Left lung (tissue), 10 donors: Measurements from ENCODE around the gene SAAL1. TPM values are rescaled to one million over a fixed set of nuclear protein-coding genes. Genes with fewer than 3 reads are reported as not detected.

ENCODE experiments used
- ATAC-seq: fragments of 200-7000 bp; cut with Tn5 transposase; one replicate; pipeline ENCODE4 v1.9.1; 2020; ENCODE audit warnings: moderate library complexity
- DNase-seq, 4 donors: peaks; one replicate each; pipeline ENCODE4 v3.0.0-alpha.2; 2013 to 2020
- H3K27ac ChIP-seq, 2 donors: fragments of 200-600 bp; sonication (generic) in 1 of 2; one replicate each; pipeline versions ENCODE4 v1.5.0 to v1.8.0; 2020 to 2021
- H3K27me3 ChIP-seq, 2 donors: fragments of 200-600 bp; sonication (generic) in 1 of 2; one replicate each; pipeline versions ENCODE4 v1.5.0 to v1.8.0; 2020 to 2021
- H3K36me3 ChIP-seq, 2 donors: fragments of 200-600 bp; sonication (generic) in 1 of 2; one replicate each; pipeline versions ENCODE4 v1.5.0 to v1.8.0; 2020 to 2021
- H3K4me1 ChIP-seq, 2 donors: fragments of 200-600 bp; one replicate each; pipeline ENCODE4 v1.8.0; 2021
- H3K4me3 ChIP-seq, 2 donors: fragments of 200-600 bp; sonication (generic) in 1 of 2; one replicate each; pipeline versions ENCODE4 v1.5.0 to v1.8.0; 2020 to 2021; ENCODE audit warnings: mild to moderate bottlenecking in 1 of 2
- H3K9me3 ChIP-seq, 2 donors: fragments of 200-600 bp; sonication (generic) in 1 of 2; one replicate each; pipeline versions ENCODE4 v1.5.0 to v1.8.0; 2020 to 2021
- intact Hi-C, 2 donors: fragments of 100-400 bp; cut with DNase I; formaldehyde crosslinking; loops; one replicate each; pipeline versions ENCODE4 v1.11.2 to v1.14.2; 2022
- polyA plus RNA-seq, 6 donors: library from polyadenylated mRNA; unstranded; fragments of 120-200 nt; gene quantifications; one replicate each; pipeline ENCODE4 v1.2.1, GENCODE V29; 2013; ENCODE audit not compliant: insufficient read length in 6 of 6
- total RNA-seq, 2 donors: library from RNA; stranded (reverse); fragmentation: NEBNext Ultra II Directional; extraction: Animal tissue kit (Norgen Biotek cat#: 25700); gene quantifications; one replicate each; pipeline ENCODE4 v1.2.1, GENCODE V29; 2021
- TF ChIP-seq, protein P1 (sequence below), 2 donors: fragments of 200-600 bp; sonication (generic) in 1 of 2; IDR thresholded peaks; one replicate each; pipeline versions ENCODE4 v1.5.0 to v1.8.0; 2021; ENCODE audit warnings: antibody characterized with exemption in 2 of 2
- donor health status: DM: no; HTN: yes; CAD: no.
- donor health status: DM: no; HTN: no; CAD: no.

The SAAL1 gene
- total and polyA plus RNA-seq, 8 donors: 9.5 to 48.3 (median 35.7) TPM

DNA sequence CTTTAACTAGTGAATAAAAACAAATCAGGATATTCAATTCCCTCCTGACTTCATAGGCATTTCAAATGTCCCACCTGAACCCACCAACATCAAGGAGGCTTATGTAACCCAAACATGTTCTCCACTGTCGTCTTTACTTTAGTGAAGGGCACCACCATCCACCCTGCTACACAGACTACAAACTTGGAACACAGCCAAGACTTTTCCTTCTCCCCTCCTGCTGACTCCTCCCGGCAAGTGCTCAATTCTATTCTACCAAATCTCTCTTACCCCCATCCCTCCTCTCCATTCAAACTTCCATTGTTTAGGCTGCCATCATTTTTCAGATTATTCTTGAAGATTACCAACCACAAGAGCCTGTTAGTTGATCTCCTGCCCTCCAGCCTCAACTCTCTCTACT, 24.3 kb downstream of the SAAL1 start:
- no peaks in the 10 kb centered on the region for H3K9me3 ChIP-seq
- peaks cover 5 to 41% of the 10 kb centered on the region in 2 donors for H3K36me3 ChIP-seq
- TF ChIP-seq, protein P1, sequence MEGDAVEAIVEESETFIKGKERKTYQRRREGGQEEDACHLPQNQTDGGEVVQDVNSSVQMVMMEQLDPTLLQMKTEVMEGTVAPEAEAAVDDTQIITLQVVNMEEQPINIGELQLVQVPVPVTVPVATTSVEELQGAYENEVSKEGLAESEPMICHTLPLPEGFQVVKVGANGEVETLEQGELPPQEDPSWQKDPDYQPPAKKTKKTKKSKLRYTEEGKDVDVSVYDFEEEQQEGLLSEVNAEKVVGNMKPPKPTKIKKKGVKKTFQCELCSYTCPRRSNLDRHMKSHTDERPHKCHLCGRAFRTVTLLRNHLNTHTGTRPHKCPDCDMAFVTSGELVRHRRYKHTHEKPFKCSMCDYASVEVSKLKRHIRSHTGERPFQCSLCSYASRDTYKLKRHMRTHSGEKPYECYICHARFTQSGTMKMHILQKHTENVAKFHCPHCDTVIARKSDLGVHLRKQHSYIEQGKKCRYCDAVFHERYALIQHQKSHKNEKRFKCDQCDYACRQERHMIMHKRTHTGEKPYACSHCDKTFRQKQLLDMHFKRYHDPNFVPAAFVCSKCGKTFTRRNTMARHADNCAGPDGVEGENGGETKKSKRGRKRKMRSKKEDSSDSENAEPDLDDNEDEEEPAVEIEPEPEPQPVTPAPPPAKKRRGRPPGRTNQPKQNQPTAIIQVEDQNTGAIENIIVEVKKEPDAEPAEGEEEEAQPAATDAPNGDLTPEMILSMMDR (IDR thresholded peaks at IDR 0.05): no peak
- H3K4me1 ChIP-seq: peaks cover 0 to 5% of the 10 kb centered on the region in 2 donors
- no peak for DNase-seq
- no peak for ATAC-seq
- no peak overlapping the region for H3K27ac ChIP-seq
- H3K4me3 ChIP-seq: no peak overlapping the region
- intact Hi-C loops: no loop called here
- H3K27me3 ChIP-seq: no peaks in the 10 kb centered on the region

- ATAC-seq: no peak
- TF ChIP-seq, protein P1 (IDR thresholded peaks at IDR 0.05): no peak
- DNase-seq: no peak
- Histone ChIP-seq H3K9me3 (no peaks in the 10 kb centered on the region), H3K36me3 (peaks cover 1 to 30% of the 10 kb centered on the region in 2 donors), H3K4me1 (peaks cover 0 to 5% of the 10 kb centered on the region in 2 donors), H3K27me3 (no peaks in the 10 kb centered on the region), H3K4me3 (no peak overlapping the region), H3K27ac (no peak overlapping the region)
- intact Hi-C loops: no loop called here
Measured at GRCh38 chr11:18080451-18080850, 25.4 kb downstream of the SAAL1 start.

DNA sequence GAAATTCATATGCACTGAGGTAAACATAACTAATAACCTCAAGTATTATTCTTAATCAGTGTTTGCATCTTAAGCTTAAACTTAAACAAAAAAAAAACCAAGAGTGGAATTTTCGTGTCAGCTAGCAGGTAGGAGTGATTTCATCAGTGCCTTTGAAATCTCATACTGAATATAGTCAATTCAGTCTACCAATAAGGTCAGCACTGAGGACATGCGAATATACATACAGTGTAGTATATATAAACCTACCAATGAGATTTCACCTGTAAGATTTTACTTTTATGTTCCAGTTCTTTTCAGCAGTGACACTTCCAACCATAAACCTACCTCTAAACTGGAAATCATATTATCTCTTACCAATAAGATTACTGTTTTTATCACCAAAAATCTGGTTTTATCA, 27.0 kb downstream of the SAAL1 start:
- no peaks in the 10 kb centered on the region for H3K9me3 ChIP-seq
- TF ChIP-seq, protein P1 (IDR thresholded peaks at IDR 0.05): no peak
- peaks cover 0 to 26% of the 10 kb centered on the region in 2 donors for H3K36me3 ChIP-seq
- DNase-seq: no peak
- H3K27me3 ChIP-seq: no peaks in the 10 kb centered on the region
- no peak overlapping the region for H3K4me3 ChIP-seq
- peaks cover 0 to 5% of the 10 kb centered on the region in 2 donors for H3K4me1 ChIP-seq
- ATAC-seq: no peak
- intact Hi-C loops: no loop called here
- H3K27ac ChIP-seq: no peak overlapping the region

- DNase-seq (no peak), ATAC-seq (no peak)
- Histone ChIP-seq H3K27ac (no peak overlapping the region), H3K9me3 (no peaks in the 10 kb centered on the region), H3K4me3 (no peak overlapping the region), H3K27me3 (no peaks in the 10 kb centered on the region), H3K36me3 (peaks cover 0 to 18% of the 10 kb centered on the region in 2 donors), H3K4me1 (no peaks in the 10 kb centered on the region)
- intact Hi-C loops: no loop called here
- TF ChIP-seq, protein P1 (IDR thresholded peaks at IDR 0.05): no peak
Measured at GRCh38 chr11:18075444-18075843, 30.4 kb downstream of the SAAL1 start.

DNA sequence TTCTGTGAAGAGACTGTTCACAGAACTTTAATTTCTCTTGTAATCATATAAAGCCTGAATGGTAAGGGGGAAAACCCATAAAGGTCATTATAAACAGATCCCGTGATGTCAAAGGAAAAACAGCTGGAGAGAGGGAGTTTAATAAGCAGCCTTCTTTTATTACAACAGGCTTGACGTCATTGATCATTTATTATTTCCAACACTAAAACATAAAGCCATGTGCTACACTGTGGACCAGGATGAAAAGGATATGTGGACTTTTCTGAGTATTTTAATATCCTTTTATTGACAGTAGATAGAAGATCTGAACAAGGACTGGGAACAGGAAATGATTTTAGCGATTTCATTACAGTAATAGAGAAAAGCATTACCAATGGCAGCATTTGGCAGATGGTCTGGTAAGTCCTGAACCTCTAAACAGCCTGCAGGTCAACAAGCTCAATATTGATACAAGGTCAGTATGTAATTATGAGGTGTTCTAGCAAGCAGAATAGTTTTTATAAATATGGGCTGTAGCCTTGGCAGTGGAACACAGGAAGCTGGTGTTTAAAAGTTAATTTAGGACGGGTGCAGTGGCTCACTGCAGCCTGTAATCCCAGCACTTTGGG, 34.7 kb downstream of the SAAL1 start:
- no peak overlapping the region for H3K4me3 ChIP-seq
- H3K9me3 ChIP-seq: no peaks in the 10 kb centered on the region
- ATAC-seq: no peak
- H3K4me1 ChIP-seq: no peaks in the 10 kb centered on the region
- peak in 2 of 4 donors; percentile 20 to 35 for DNase-seq
- H3K27me3 ChIP-seq: no peaks in the 10 kb centered on the region
- intact Hi-C loops: no loop called here
- H3K27ac ChIP-seq: no peak overlapping the region
- no peaks in the 10 kb centered on the region for H3K36me3 ChIP-seq
- TF ChIP-seq, protein P1 (IDR thresholded peaks at IDR 0.05): no peak
